Adrenal gland (tissue), 12 donors: ENCODE data around the gene SLCO2A1. TPM values are rescaled to one million over a fixed set of nuclear protein-coding genes. Genes with fewer than 3 reads are reported as not detected.
A peak's percentile ranks its signal among the peaks of the same experiment; 100 is the strongest.

ENCODE experiments used
- DNase-seq, 7 donors: peaks; one replicate each; pipeline ENCODE4 v3.0.0-alpha.2; 2019 to 2020
- H3K27ac ChIP-seq, 5 donors: fragments of 200-600 bp; sonication (generic) in 4 of 5; 1 replicate in 3 of 5; 2 replicates in 2 of 5; pipeline versions ENCODE4 v1.5.1 to v1.8.0; 2016 to 2020; ENCODE audit warnings: mild to moderate bottlenecking in 1 of 5
- H3K27me3 ChIP-seq: fragments of 200-600 bp; 2 replicates; pipeline ENCODE4 v1.8.0; 2021
- H3K36me3 ChIP-seq, 2 donors: fragments of 200-600 bp; replicated peaks in 1 of 2; 1 replicate in 1 of 2; 2 replicates in 1 of 2; pipeline versions ENCODE4 v1.5.1 to v1.8.0; 2018 to 2022
- H3K4me1 ChIP-seq, 2 donors: fragments of 200-600 bp; replicated peaks in 1 of 2; 1 replicate in 1 of 2; 2 replicates in 1 of 2; pipeline versions ENCODE4 v1.5.1 to v1.8.0; 2018 to 2021
- H3K4me3 ChIP-seq, 4 donors: fragments of 200-600 bp; sonication (generic) in 3 of 4; one replicate each; pipeline ENCODE4 v1.5.1; 2016 to 2018
- H3K9me3 ChIP-seq, 3 donors: fragments of 200-600 bp; sonication (generic) in 1 of 3; replicated peaks in 1 of 3; 1 replicate in 2 of 3; 2 replicates in 1 of 3; pipeline versions ENCODE4 v1.5.1 to v1.8.0; 2016 to 2021
- POLR2A ChIP-seq, 2 donors: fragments of 450-650 bp; IDR thresholded peaks; one replicate each; pipeline ENCODE4 v1.6.1; 2017; ENCODE audit warnings: antibody characterized with exemption in 2 of 2, mild to moderate bottlenecking in 2 of 2, moderate library complexity in 1 of 2
- WGBS, 4 donors: extraction: QIAGEN DNeasy Blood & Tissue Kit in 2 of 4; methylation state at CpG; one replicate each; pipeline versions ENCODE4 v1.1.5 to v1.1.7; 2013 to 2017; 5-methylcytosine and 5-hydroxymethylcytosine counted together
- intact Hi-C, 2 donors: fragments of 100-400 bp; cut with DNase I; formaldehyde crosslinking; loops; one replicate each; pipeline versions ENCODE4 v1.14.1 to v1.15.0; 2022 to 2023
- polyA plus RNA-seq, 3 donors: library from polyadenylated mRNA; stranded (reverse); fragments of 200-250 nt in 2 of 3; fragments of 350-450 nt in 1 of 3; fragmentation: Illumina TruSeq in 1 of 3; extraction: RNeasy Lipid Tissue Mini Kit (QIAGEN cat#74804) in 1 of 3; gene quantifications; one replicate each; pipeline ENCODE4 v1.2.3, GENCODE V29; 2013 to 2014
- total RNA-seq, 9 donors: library from RNA; depleted of rRNA in 4 of 9; stranded (reverse); fragments of >200 nt in 4 of 9; fragments of 120-200 nt in 1 of 9; fragmentation: NEBNext Ultra II Directional in 1 of 9; extraction: Animal tissue kit (Norgen Biotek cat#: 25700) in 1 of 9; gene quantifications; one replicate each; pipeline versions ENCODE4 v1.1.0 to v1.2.4, GENCODE V29; 2013 to 2023
- TF ChIP-seq, protein P1 (sequence below), 6 experiments: fragments of 450-650 bp in 4 of 6; fragments of 200-600 bp in 2 of 6; sonication (generic) in 1 of 6; IDR thresholded peaks; 1 replicate in 5 of 6; 2 replicates in 1 of 6; pipeline versions ENCODE4 v1.5.1 to v1.8.0; 2016 to 2021; ENCODE audit warnings: antibody characterized with exemption in 6 of 6, mild to moderate bottlenecking in 2 of 6, moderate library complexity in 1 of 6
- donor health status: healthy with polysubstance abuse.
- donor health status: Bipolar disorder and iron deficiency.
- donor health status: DM: yes; HTN: yes; CAD: no.
- donor health status: DM: no; HTN: no; CAD: no.
- donor health status: DM: no; HTN: no; CAD: no.
- donor health status: DM: yes; HTN: yes; CAD: no.

Gene SLCO2A1
- total and polyA plus RNA-seq, 12 donors: 2.3 to 141 (median 29.5) TPM

DNA sequence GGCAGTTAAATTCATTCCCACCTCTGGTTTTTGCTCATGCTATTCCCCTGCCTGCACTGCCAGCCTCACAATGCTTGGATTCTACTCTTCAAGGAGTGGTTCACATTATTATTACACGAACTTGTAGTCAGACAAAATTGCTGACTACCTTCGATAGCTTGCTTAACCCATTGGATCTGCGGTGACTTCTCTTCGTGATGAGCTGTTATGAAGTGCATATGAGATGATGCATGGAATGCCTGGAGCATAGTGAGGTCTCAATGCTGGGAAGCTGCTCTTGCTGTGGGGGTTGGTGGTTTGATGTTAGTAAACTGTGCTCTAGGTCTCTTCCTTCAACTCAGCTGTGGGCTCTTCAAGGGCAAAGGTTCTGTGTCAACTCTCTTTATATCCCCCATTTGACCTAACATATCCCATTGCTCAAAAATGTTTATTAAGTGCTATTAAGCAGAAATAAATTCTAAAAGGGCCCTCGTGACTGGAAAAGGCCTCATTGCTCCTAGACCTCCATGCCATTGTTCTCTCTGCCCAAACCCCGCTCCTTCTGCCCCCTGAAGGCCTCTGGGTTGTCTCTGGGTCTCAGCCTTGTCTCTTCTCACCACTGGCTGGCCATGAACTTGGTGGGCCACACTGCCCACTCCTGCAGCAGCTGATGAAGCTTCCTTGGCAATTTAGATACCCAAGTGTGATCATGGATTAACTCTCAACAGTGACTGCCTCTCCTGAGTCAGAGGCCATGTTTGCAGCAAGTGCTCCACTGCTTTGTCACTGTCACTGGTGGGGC lies 4.5 kb upstream of the SLCO2A1 start:
- 80 to 90% (median 85%) methylated on average over 6 of the region's 6 CpGs for WGBS, 4 donors
- H3K27me3 ChIP-seq: no peaks in the 10 kb centered on the region
- no peak for DNase-seq
- H3K4me1 ChIP-seq: no peaks in the 10 kb centered on the region
- H3K4me3 ChIP-seq: no peak overlapping the region
- intact Hi-C loops: no loop called here
- no peaks in the 10 kb centered on the region for H3K9me3 ChIP-seq
- H3K36me3 ChIP-seq: no peaks in the 10 kb centered on the region
- H3K27ac ChIP-seq: no peak overlapping the region
- TF ChIP-seq POLR2A (IDR thresholded peaks at IDR 0.05): no peak
- TF ChIP-seq, protein P1, sequence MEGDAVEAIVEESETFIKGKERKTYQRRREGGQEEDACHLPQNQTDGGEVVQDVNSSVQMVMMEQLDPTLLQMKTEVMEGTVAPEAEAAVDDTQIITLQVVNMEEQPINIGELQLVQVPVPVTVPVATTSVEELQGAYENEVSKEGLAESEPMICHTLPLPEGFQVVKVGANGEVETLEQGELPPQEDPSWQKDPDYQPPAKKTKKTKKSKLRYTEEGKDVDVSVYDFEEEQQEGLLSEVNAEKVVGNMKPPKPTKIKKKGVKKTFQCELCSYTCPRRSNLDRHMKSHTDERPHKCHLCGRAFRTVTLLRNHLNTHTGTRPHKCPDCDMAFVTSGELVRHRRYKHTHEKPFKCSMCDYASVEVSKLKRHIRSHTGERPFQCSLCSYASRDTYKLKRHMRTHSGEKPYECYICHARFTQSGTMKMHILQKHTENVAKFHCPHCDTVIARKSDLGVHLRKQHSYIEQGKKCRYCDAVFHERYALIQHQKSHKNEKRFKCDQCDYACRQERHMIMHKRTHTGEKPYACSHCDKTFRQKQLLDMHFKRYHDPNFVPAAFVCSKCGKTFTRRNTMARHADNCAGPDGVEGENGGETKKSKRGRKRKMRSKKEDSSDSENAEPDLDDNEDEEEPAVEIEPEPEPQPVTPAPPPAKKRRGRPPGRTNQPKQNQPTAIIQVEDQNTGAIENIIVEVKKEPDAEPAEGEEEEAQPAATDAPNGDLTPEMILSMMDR (IDR thresholded peaks at IDR 0.05): no peak

DNA sequence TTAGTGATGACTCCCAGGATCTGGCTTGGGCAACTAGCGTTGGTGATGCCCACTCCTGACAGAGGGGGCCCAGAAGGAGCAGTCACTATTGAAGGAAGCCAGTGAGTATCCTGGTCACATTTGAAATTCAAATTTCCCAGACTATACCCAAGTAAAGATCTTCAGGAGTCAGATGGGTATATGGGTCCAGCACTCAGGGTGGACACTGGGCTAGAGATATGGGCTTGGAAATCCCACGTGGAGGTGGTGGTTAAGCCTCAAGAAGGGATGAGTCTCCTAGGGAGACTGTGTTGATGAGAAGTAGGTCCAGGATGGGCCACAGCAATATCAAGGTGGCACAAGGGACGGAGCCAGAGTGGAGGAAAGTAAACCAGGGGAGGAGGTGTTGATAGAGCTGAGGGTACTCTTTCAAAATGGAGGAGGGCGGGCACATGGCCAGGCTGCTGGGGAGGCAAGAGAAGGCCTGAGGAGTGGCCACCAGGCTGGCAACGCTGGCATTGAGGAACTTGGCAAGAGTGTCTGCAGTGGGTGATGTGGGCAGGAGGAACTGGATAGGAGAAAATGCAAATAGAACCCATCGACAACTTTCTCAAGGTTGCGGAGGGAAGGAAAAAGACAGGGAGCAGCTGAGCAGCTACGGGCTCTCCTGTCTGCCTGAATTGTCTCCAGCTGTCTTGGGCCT lies 3.7 kb upstream of the SLCO2A1 start:
- DNase-seq: no peak
- no peak overlapping the region for H3K27ac ChIP-seq
- WGBS, 4 donors: 81 to 84% (median 83%) methylated on average over 8 of the region's 8 CpGs

DNA sequence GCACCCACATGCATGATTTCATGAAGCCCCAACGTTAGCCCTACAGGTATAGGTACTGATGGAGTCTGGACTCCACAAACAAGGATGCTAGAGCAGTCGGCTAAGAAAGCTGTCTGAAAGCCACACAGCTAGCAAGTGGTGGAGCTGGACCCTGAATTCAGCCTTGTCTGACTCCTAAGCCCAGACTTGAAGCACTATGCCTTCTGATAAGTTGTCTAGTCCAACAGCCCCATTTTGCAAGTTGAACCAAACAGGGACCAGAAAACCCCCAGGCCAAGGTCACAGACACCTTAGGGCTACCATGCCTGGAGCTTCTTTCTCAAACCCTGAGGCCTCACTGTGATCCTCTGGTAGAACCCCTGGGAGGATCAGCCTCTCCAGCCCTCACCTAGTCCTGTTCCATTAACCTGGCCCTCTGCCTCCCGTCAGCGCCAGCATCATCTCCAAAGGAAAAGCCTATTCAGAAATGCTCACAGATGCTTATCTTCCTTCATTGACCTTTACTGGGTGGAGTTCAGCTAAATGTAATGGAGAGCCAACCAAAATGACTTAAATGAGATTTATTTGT lies 1.7 kb upstream of the SLCO2A1 start:
- TF ChIP-seq, protein P1 (IDR thresholded peaks at IDR 0.05): no peak
- TF ChIP-seq POLR2A (IDR thresholded peaks at IDR 0.05): no peak
- 77 to 94% (median 89%) methylated on average over 2 to 4 of the region's 4 CpGs for WGBS, 4 donors
- Histone ChIP-seq H3K27ac (peak overlapping the region in 1 of 5 donors; percentile 29), H3K27me3 (peaks cover 13% of the 10 kb centered on the region), H3K4me1 (no peaks in the 10 kb centered on the region), H3K36me3 (no peaks in the 10 kb centered on the region), H3K9me3 (no peaks in the 10 kb centered on the region), H3K4me3 (no peak overlapping the region)
- intact Hi-C loops: no loop called here
- no peak for DNase-seq

More for the DNA sequence above, 3.7 kb upstream of the SLCO2A1 start:
- Histone ChIP-seq H3K27me3 (peaks cover 6% of the 10 kb centered on the region), H3K4me1 (no peaks in the 10 kb centered on the region), H3K4me3 (no peak overlapping the region), H3K9me3 (no peaks in the 10 kb centered on the region), H3K36me3 (no peaks in the 10 kb centered on the region)
- intact Hi-C loops: no loop called here
- TF ChIP-seq, protein P1 (IDR thresholded peaks at IDR 0.05): no peak
- no peak for TF ChIP-seq POLR2A (IDR thresholded peaks at IDR 0.05)
